Ecto neural progenitor cell (in vitro differentiated cells): ENCODE data around the gene MESD.

Experiments
- DNase-seq: peaks from one replicate; pipeline ENCODE4 v3.0.0-alpha.2; 2018; ENCODE audit warnings: low spot score

The MESD gene

DNA sequence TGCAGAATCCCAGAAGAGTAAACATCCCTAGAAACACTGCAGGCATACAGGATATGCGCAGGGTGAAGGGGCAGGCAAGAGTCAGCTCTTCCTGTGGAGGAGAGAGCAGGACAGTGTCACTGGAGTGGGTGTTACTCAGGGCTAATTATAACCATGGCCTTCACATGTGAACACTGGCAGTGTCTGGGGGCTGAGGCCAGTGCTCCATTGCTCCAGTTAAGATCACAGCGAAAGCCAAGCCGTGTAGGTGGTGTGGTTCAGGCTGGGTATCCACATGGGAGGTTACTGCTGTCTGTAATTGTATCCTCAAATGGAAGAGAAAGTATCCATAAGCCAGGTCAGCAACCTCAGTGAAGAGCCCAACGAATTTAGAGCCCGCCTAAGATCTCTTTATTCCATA, 84.6 kb downstream of the MESD start:
- no peak for DNase-seq

DNA sequence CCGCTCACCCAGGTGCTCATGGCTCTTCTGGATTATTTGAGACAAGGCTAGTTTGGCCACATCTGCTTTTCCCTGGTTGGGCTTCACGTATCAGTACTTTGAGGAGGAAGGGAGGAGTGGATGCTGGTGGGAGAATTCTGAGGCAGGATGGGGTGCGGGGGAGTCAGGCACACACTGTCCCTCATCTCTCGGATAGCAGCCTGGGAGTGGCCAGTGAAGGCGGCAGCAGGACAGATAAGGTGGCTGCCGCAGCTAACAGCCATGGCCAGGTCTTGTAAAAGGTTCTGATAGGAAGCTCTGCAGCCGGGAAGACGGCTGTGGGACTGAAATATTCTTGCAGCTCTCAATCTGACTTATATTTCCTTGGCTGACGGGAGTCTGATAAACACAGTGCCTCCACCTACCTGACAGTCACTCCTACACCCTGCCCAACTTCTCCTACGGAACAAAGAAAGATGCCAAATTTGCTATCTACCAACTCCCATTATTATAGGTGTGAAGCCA, 87.3 kb downstream of the MESD start:
- DNase-seq: no peak

DNA sequence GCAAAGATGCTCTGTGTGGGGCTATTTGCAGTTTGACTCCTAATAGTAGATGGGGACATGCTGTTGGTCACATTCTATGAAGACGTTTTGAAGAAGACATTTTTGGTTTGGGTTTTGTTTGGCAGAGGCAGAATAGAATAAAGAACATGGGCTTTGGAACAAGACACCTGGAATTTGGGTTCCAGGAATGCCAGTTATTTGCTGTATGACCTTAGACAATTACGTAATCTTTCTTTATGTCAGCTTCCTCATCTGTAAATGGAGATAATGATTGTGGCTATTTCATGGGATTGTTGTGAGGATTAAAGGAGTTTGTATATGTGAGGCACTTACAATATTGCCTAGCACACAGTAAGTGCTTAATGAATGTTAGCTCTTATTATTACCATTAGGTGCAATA, 91.6 kb downstream of the MESD start:
- DNase-seq: no peak
